WI38 (cell line): ENCODE results near the gene AKAP8.
"Not testable (repeated sequence)": the region's sequence is repeated elsewhere in the genome, so short reads cannot be mapped to it uniquely, and the experiment has no call there.

Experiments
- H3K4me3 ChIP-seq: 2 replicates; pipeline ENCODE4 v1.5.1; 2011; ENCODE audit warnings: low read depth, mild to moderate bottlenecking, control low read depth, low read length
- CTCF ChIP-seq: IDR thresholded peaks from 2 replicates; pipeline ENCODE4 v1.5.1; 2012; ENCODE audit warnings: low read depth, mild to moderate bottlenecking, control low read depth, low read length

AKAP8 gene

GRCh38 chr19:15398501-15399233, 19.1 kb upstream of the AKAP8 start:
- no peak overlapping the region for H3K4me3 ChIP-seq
- TF ChIP-seq CTCF = no peak

GRCh38 chr19:15397782-15398181, 18.2 kb upstream of the AKAP8 start:
- no peak overlapping the region for H3K4me3 ChIP-seq

GRCh38 chr19:15397236-15397635, 17.6 kb upstream of the AKAP8 start:
- H3K4me3 ChIP-seq = no peak overlapping the region
- no peak for TF ChIP-seq CTCF

More at GRCh38 chr19:15397782-15398181, 18.2 kb upstream of the AKAP8 start:
- TF ChIP-seq CTCF = no peak

- TF ChIP-seq CTCF = no peak
- no peak overlapping the region for H3K4me3 ChIP-seq
Observed at GRCh38 chr19:15396436-15396835, 16.8 kb upstream of the AKAP8 start.

GRCh38 chr19:15395251-15395650, 15.7 kb upstream of the AKAP8 start:
- not testable (repeated sequence) for H3K4me3 ChIP-seq

- no peak overlapping the region for H3K4me3 ChIP-seq
- TF ChIP-seq CTCF = no peak
Observed at GRCh38 chr19:15394426-15394825, 14.8 kb upstream of the AKAP8 start.

- H3K4me3 ChIP-seq = no peak overlapping the region
- TF ChIP-seq CTCF = no peak
Observed at GRCh38 chr19:15393963-15394362, 14.4 kb upstream of the AKAP8 start.

- no peak overlapping the region for H3K4me3 ChIP-seq
- TF ChIP-seq CTCF = no peak
Observed at GRCh38 chr19:15390814-15391213, 11.2 kb upstream of the AKAP8 start.
